ENCODE measurements around the gene DPM1. TPM values are rescaled to one million over a fixed set of nuclear protein-coding genes. Genes with fewer than 3 reads are reported as not detected.

Gene DPM1
- total and polyA plus RNA-seq, 2 of the 8 experiments (the other 6 are each of a cell fraction or from before 2014, with no cell fraction given), result 42.3 to 57.0 TPM

DNA sequence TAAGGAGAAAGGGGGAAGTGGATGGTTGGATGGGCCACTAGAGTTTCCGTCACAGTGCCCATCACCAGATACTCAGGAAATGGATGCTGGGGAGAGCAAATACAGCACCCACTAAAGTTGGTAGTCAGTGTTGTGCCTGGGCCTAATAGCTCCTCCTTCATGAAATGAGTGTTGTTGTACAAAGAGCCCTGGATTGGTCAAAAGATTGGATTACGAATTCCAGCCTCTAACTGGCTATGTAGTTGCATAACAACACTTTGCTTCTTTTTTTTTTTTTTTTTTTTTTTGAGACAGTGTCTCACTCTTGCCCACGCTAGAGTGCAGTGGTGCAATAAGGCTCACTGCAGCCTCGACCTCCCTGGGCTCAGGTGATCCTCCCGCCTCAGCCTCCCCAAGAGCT, 37.2 kb upstream of the DPM1 start:
- no peak for FAIRE-seq
- Histone ChIP-seq H2BK20ac (ENCODE audit: low read length) (no peak overlapping the region), H3K27me3 (replicated peaks in 1 of 4; ENCODE audit: control insufficient read depth in 3 of 4, extremely low read depth in 1 of 4, insufficient read depth in 3 of 4, low read length in 3 of 4) (peaks cover 0 to 2% (median 0%) of the 10 kb centered on the region in 4 experiments; a peak in 2 of 7 replicates), H3K4ac (replicated peaks; ENCODE audit: insufficient read length, low read depth, low read length) (no peak overlapping the region), H3K14ac (ENCODE audit: insufficient read length) (no peak overlapping the region), H2BK12ac (ENCODE audit: low read depth, low read length) (no peak overlapping the region), H3K23me2 (ENCODE audit: low read depth, low read length) (no peaks in the 10 kb centered on the region), H2AK5ac (ENCODE audit: low read depth, low read length) (no peak overlapping the region), H2BK15ac (ENCODE audit: low read length) (no peak overlapping the region), H4K20me1 (replicated peaks in 1 of 2; ENCODE audit: control insufficient read depth in 1 of 2, insufficient read depth in 2 of 2, low read length in 2 of 2) (no peaks in the 10 kb centered on the region), H2BK5ac (ENCODE audit: low read depth, low read length) (no peak overlapping the region), H3K18ac (ENCODE audit: extremely low read depth, low read length) (no peak overlapping the region), H2BK120ac (replicated peaks; ENCODE audit: low read depth, low read length) (no peak overlapping the region), H3K27ac (ENCODE audit: low read depth, low read length) (no peak overlapping the region), H4K8ac (ENCODE audit: extremely low read depth, insufficient read depth, low read length) (no peak overlapping the region), H4K91ac (replicated peaks; ENCODE audit: insufficient read length, low read length) (no peak overlapping the region), H3K4me3 (ENCODE audit: extremely low read depth in 1 of 4, insufficient read depth in 2 of 4, low read depth in 3 of 4, low read length in 4 of 4) (no peak overlapping the region), H3K4me1 (replicated peaks in 1 of 4; ENCODE audit: control insufficient read depth in 3 of 4, insufficient read depth in 4 of 4, low read length in 3 of 4) (peaks cover 3 to 14% (median 6%) of the 10 kb centered on the region in 4 experiments; a peak in 6 of 7 replicates), H2AFZ (ENCODE audit: low read length) (no peak overlapping the region), H4K5ac (ENCODE audit: insufficient read length, low read depth, low read length) (no peak overlapping the region), H3K36me3 (ENCODE audit: control insufficient read depth in 2 of 4, insufficient read depth in 4 of 4, low read length in 3 of 4) (no peaks in the 10 kb centered on the region), H3K9ac (replicated peaks in 1 of 4; ENCODE audit: extremely low read depth in 1 of 4, low read depth in 3 of 4, low read length in 3 of 4) (no peak overlapping the region), H3K56ac (replicated peaks; ENCODE audit: insufficient read length, low read depth, low read length) (no peak overlapping the region), H3K79me1 (ENCODE audit: low read depth, low read length) (no peaks in the 10 kb centered on the region), H3K23ac (ENCODE audit: insufficient read length) (no peak overlapping the region), H3K79me2 (ENCODE audit: control insufficient read depth in 1 of 2, insufficient read depth in 2 of 2, low read length in 2 of 2) (no peaks in the 10 kb centered on the region), H3K4me2 (ENCODE audit: insufficient read depth in 1 of 2, low read depth in 2 of 2, low read length in 2 of 2) (no peak overlapping the region), H3K9me3 (ENCODE audit: insufficient read depth in 2 of 2, low read depth in 1 of 2, low read length in 1 of 2) (no peaks in the 10 kb centered on the region)
- POLR2A ChIA-PET (ENCODE audit: partially characterized antibody), result no interaction called here
- 100% methylated on average over 4 of the region's 5 CpGs; no CpG with 5 or more reads in 1 of the 2 experiments for WGBS, 2 experiments (ENCODE audit: extremely low coverage in 1 of 2, insufficient coverage in 1 of 2, insufficient read length in 1 of 2, insufficient replicate concordance in 2 of 2, low coverage in 1 of 2, low lambda C conversion rate in 2 of 2, missing lambda C conversion rate in 1 of 2)
- CTCF ChIA-PET (ENCODE audit: partially characterized antibody), result interaction anchor here (0.6 to 14.3 kb wide), 7 partner anchors 9 to 326 kb away, joined by 3 to 245 read pairs (median 9); no protein-coding TSS in a partner anchor
- no peak for DNase-seq (ENCODE audit: low read depth in 1 of 2, low spot score in 2 of 2)
- TF ChIP-seq, protein P1, sequence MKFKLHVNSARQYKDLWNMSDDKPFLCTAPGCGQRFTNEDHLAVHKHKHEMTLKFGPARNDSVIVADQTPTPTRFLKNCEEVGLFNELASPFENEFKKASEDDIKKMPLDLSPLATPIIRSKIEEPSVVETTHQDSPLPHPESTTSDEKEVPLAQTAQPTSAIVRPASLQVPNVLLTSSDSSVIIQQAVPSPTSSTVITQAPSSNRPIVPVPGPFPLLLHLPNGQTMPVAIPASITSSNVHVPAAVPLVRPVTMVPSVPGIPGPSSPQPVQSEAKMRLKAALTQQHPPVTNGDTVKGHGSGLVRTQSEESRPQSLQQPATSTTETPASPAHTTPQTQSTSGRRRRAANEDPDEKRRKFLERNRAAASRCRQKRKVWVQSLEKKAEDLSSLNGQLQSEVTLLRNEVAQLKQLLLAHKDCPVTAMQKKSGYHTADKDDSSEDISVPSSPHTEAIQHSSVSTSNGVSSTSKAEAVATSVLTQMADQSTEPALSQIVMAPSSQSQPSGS (IDR thresholded peaks at IDR 0.05; ENCODE audit: low read length), result no peak
- TF ChIP-seq KDM4A (IDR thresholded peaks at IDR 0.05; ENCODE audit: low read depth, low read length, severe bottlenecking) (no peak), JUND (IDR thresholded peaks at IDR 0.05; ENCODE audit: low read length) (no peak), TCF12 (IDR thresholded peaks at IDR 0.05; ENCODE audit: low read depth, low read length) (no peak), SAP30 (IDR thresholded peaks at IDR 0.05; ENCODE audit: insufficient read depth, insufficient replicate concordance, low read length) (no peak), YY1 (IDR thresholded peaks at IDR 0.05; ENCODE audit: low read depth, low read length) (no peak)
- TF ChIP-seq, protein P2, sequence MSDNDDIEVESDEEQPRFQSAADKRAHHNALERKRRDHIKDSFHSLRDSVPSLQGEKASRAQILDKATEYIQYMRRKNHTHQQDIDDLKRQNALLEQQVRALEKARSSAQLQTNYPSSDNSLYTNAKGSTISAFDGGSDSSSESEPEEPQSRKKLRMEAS (IDR thresholded peaks at IDR 0.05), result no peak
